Testis (tissue), 2 donors: Measurements from ENCODE around the gene UGT1A8.

ENCODE experiments used
- POLR2A ChIP-seq: fragments of 450-650 bp; IDR thresholded peaks from one replicate; pipeline ENCODE4 v1.6.1; 2017; ENCODE audit warnings: antibody characterized with exemption, mild to moderate bottlenecking, moderate library complexity
- TF ChIP-seq, protein P1 (sequence below), 3 experiments: fragments of 450-650 bp in 2 of 3; fragments of 200-600 bp in 1 of 3; sonication (generic) in 1 of 3; IDR thresholded peaks; one replicate each; pipeline ENCODE4 v1.5.1; 2016 to 2019; ENCODE audit warnings: antibody characterized with exemption in 3 of 3, mild to moderate bottlenecking in 2 of 3, moderate library complexity in 1 of 3

DNA sequence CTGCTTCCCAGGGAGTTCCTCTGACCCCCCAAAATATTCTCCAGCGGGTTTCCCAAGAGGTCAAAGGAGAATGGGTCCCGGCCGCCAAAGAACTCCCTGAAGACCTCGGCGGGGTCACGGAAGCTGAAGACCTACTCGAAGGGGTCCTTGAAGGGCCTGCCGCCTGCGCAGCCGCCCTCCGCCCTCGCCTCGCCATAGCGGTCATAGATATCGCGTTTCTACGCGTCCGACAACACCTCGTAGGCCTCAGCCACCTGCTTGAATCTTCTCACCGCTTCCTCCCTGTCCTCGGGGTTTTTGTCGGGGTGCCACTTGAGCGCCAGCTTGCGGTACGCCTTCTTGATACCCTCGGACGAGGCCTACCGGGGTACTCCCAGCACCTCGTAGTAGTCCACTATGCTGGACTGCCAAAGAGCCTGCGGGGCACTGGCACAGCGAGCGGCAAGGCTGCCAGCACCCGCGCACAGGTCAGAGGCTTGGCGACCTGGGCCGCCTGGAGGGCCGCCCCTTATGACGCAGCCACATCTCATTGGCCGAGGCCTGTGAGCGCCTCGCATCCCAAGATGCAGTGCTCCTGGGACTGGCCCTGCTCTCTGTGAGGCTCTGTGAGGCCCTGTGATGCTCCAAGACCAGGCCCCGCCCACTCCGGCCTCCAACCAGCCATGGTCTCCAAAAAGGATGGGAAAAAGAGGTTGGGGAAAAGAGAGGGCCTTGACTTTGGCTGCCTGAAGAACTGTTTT lies 137.6 kb downstream of the UGT1A8 start:
- TF ChIP-seq, protein P1, sequence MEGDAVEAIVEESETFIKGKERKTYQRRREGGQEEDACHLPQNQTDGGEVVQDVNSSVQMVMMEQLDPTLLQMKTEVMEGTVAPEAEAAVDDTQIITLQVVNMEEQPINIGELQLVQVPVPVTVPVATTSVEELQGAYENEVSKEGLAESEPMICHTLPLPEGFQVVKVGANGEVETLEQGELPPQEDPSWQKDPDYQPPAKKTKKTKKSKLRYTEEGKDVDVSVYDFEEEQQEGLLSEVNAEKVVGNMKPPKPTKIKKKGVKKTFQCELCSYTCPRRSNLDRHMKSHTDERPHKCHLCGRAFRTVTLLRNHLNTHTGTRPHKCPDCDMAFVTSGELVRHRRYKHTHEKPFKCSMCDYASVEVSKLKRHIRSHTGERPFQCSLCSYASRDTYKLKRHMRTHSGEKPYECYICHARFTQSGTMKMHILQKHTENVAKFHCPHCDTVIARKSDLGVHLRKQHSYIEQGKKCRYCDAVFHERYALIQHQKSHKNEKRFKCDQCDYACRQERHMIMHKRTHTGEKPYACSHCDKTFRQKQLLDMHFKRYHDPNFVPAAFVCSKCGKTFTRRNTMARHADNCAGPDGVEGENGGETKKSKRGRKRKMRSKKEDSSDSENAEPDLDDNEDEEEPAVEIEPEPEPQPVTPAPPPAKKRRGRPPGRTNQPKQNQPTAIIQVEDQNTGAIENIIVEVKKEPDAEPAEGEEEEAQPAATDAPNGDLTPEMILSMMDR (IDR thresholded peaks at IDR 0.05), result no peak
- TF ChIP-seq POLR2A, result no peak
